ENCODE measurements around the gene ATP6V0B.

ATP6V0B gene

DNA sequence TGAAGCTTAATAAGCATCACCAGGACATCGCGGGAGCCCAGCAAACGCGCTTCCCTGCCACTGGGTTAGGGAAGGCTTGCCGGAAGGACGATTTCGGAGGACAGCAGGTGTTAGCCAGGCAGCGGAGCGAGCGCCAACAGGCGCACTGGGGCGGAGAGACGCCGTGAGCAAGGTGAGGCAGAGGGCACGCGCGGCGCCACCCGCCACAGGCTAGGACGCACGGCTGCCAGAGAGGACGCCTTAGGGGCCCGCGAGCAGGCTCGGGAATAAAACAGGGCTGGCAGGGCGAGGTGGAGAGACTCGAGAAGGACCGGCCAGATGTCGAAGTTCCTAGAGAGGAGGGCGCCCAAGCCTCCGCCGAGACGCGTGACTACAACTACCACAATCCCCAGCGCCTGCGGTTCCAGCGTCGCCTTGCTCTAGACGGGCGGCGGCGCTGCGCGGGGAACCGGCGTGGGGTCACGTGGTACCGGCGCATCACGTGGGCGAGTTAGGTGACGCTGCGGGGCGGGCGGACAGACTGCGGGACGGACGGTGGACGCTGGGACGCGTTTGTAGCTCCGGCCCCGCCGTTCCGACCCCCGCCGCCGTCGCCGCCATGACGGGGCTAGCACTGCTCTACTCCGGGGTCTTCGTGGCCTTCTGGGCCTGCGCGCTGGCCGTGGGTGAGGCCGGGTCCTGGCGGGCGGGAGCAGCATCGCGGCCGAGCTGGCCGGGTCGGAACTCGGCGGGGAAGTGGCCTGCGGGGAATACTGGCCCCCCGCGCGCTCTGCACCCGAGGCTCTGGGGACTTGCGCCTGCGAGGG, at the start of gene ATP6V0B:
TSS of gene ATP6V0B (plus strand) at position 518 of the 806 bp plus-strand sequence. CDS start at position 599, 81 bp downstream.
- no peaks in the 10 kb centered on the region for H3K9me3 ChIP-seq (ENCODE audit: control insufficient read depth in 1 of 2, low read length in 2 of 2)
- peak within 1 kb of the TSS; percentile 88 to 92 for H3K4me3 ChIP-seq (ENCODE audit: low read depth in 1 of 2, low read length in 2 of 2)
- peak within 1 kb of the TSS; percentile 82 for H3K27ac ChIP-seq (ENCODE audit: low read length)
- H3K27me3 ChIP-seq (ENCODE audit: low read depth, low read length): no peaks in the 10 kb centered on the region
- H3K4me1 ChIP-seq (ENCODE audit: control insufficient read depth in 1 of 2, insufficient read depth in 2 of 2, low read length in 2 of 2): peaks cover 6 to 52% of the 10 kb centered on the region in 2 donors
- peaks cover 17 to 25% of the 10 kb centered on the region in 2 donors for H3K36me3 ChIP-seq (ENCODE audit: control insufficient read depth in 1 of 2, insufficient read depth in 2 of 2, low read length in 2 of 2)

DNA sequence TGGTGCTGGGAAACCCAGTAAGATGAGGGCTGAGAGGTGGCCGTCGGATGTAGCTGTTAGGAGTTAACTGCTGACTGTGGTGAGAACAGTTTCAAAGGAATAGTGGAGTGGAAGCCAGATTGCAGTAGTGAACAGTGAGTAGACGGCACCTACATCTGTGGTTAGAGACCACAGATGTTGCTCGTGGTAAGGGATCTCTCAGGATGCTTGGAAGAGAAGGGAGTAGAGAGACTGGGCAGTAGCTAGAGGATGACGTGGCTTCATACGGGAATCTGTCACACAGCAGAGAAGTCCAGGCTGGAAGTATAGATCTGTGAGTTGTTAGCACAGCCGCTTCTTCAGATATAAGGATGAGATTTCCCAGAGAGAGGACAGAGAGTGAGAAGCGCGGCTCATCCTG, 48.9 kb upstream of the ATP6V0B start:
- Histone ChIP-seq H3K4me3 (ENCODE audit: low read depth in 1 of 2, low read length in 2 of 2) (no peak overlapping the region), H3K9me3 (ENCODE audit: control insufficient read depth in 1 of 2, low read length in 2 of 2) (no peaks in the 10 kb centered on the region), H3K27me3 (ENCODE audit: low read depth, low read length) (no peaks in the 10 kb centered on the region), H3K4me1 (ENCODE audit: control insufficient read depth in 1 of 2, insufficient read depth in 2 of 2, low read length in 2 of 2) (no peaks in the 10 kb centered on the region), H3K36me3 (ENCODE audit: control insufficient read depth in 1 of 2, insufficient read depth in 2 of 2, low read length in 2 of 2) (peaks cover 13 to 32% of the 10 kb centered on the region in 2 donors), H3K27ac (ENCODE audit: low read length) (no peak overlapping the region)

GRCh38 chr1:43930168-43930948, 44.4 kb upstream of the ATP6V0B start:
- H3K36me3 ChIP-seq (ENCODE audit: control insufficient read depth in 1 of 2, insufficient read depth in 2 of 2, low read length in 2 of 2): peaks cover 3 to 18% of the 10 kb centered on the region in 2 donors
- peaks cover 8% of the 10 kb centered on the region for H3K27me3 ChIP-seq (ENCODE audit: low read depth, low read length)
- H3K27ac ChIP-seq (ENCODE audit: low read length): no peak overlapping the region
- H3K4me1 ChIP-seq (ENCODE audit: control insufficient read depth in 1 of 2, insufficient read depth in 2 of 2, low read length in 2 of 2): peaks cover 4 to 25% of the 10 kb centered on the region in 2 donors
- H3K4me3 ChIP-seq (ENCODE audit: low read depth in 1 of 2, low read length in 2 of 2): no peak overlapping the region
- no peaks in the 10 kb centered on the region for H3K9me3 ChIP-seq (ENCODE audit: control insufficient read depth in 1 of 2, low read length in 2 of 2)

- Histone ChIP-seq H3K4me1 (ENCODE audit: control insufficient read depth in 1 of 2, insufficient read depth in 2 of 2, low read length in 2 of 2) (peaks cover 4 to 30% of the 10 kb centered on the region in 2 donors), H3K4me3 (ENCODE audit: low read depth in 1 of 2, low read length in 2 of 2) (no peak overlapping the region), H3K36me3 (ENCODE audit: control insufficient read depth in 1 of 2, insufficient read depth in 2 of 2, low read length in 2 of 2) (peaks cover 3 to 14% of the 10 kb centered on the region in 2 donors), H3K27me3 (ENCODE audit: low read depth, low read length) (peaks cover 8% of the 10 kb centered on the region), H3K27ac (ENCODE audit: low read length) (no peak overlapping the region), H3K9me3 (ENCODE audit: control insufficient read depth in 1 of 2, low read length in 2 of 2) (no peaks in the 10 kb centered on the region)
Measured at GRCh38 chr1:43930949-43931275, 43.8 kb upstream of the ATP6V0B start.

DNA sequence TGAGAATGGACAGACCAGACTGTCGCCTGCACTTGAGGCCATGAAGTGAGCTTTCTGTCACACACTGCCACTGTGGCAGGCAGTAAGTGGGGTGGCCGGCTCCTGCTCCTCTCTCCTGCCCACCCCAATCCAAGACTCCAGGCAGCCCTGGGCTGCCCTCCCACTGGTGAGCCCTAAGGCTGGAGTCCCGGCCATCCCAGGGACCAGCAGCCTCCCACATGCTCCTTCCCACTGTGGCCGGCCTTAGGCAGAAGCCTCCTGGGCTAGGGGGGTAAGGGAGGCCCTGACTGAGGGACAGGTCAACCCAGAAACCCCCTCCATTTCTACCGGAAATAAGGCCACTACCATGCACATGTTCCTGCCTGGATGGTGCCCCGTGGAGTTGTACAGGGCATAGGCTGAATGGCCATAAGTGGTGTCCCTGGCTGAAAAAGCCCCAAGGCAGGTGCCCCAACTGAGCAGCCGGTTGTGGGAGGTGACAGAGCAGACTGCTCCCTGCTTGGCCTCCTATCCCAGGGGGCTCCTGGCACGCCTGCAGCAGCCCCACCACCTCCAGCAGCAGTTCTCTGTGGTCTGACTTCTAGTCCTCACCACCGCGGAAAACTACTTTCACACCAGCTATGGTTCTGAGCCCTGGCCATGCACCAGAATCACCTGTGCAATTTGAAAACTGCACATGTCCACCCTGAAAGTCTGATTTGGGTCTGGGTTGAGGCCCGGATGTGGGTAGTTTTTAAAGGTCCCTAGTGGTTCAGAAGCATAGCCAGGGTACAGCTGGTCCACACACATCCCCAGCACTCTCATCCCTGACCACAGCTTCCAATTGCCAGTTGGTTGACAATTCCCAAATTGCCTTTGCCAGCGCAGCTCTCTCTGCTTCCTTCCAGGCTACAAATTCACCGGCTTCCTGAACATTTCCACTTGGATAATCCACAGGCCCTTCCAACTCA, 42.8 kb upstream of the ATP6V0B start:
- H3K27ac ChIP-seq (ENCODE audit: low read length): no peak overlapping the region
- H3K36me3 ChIP-seq (ENCODE audit: control insufficient read depth in 1 of 2, insufficient read depth in 2 of 2, low read length in 2 of 2): peaks cover 3 to 7% of the 10 kb centered on the region in 2 donors
- H3K4me1 ChIP-seq (ENCODE audit: control insufficient read depth in 1 of 2, insufficient read depth in 2 of 2, low read length in 2 of 2): peaks cover 4 to 39% of the 10 kb centered on the region in 2 donors
- no peaks in the 10 kb centered on the region for H3K9me3 ChIP-seq (ENCODE audit: control insufficient read depth in 1 of 2, low read length in 2 of 2)
- H3K4me3 ChIP-seq (ENCODE audit: low read depth in 1 of 2, low read length in 2 of 2): no peak overlapping the region
- H3K27me3 ChIP-seq (ENCODE audit: low read depth, low read length): peaks cover 8% of the 10 kb centered on the region

GRCh38 chr1:43932786-43933385, 41.9 kb upstream of the ATP6V0B start:
- peak overlapping the region; percentile 42 to 59 for H3K4me3 ChIP-seq (ENCODE audit: low read depth in 1 of 2, low read length in 2 of 2)

GRCh38 chr1:43933386-43934100, 41.2 kb upstream of the ATP6V0B start, which contains the start of gene ARTN:
Gene ARTN, plus strand, starts transcription at chr1:43933801. Its CDS starts 1,856 bp downstream, at chr1:43935657.
- peaks cover 8% of the 10 kb centered on the region for H3K27me3 ChIP-seq (ENCODE audit: low read depth, low read length)
- peak within 1 kb of the TSS; percentile 42 to 59 for H3K4me3 ChIP-seq (ENCODE audit: low read depth in 1 of 2, low read length in 2 of 2)
- no peak within 1 kb of the TSS for H3K27ac ChIP-seq (ENCODE audit: low read length)
- H3K4me1 ChIP-seq (ENCODE audit: control insufficient read depth in 1 of 2, insufficient read depth in 2 of 2, low read length in 2 of 2): peaks cover 4 to 39% of the 10 kb centered on the region in 2 donors
- no peaks in the 10 kb centered on the region for H3K9me3 ChIP-seq (ENCODE audit: control insufficient read depth in 1 of 2, low read length in 2 of 2)
- H3K36me3 ChIP-seq (ENCODE audit: control insufficient read depth in 1 of 2, insufficient read depth in 2 of 2, low read length in 2 of 2): peaks cover 3 to 7% of the 10 kb centered on the region in 2 donors

More at GRCh38 chr1:43932786-43933385, 41.9 kb upstream of the ATP6V0B start:
- H3K9me3 ChIP-seq (ENCODE audit: control insufficient read depth in 1 of 2, low read length in 2 of 2): no peaks in the 10 kb centered on the region
- H3K27ac ChIP-seq (ENCODE audit: low read length): no peak overlapping the region
- H3K27me3 ChIP-seq (ENCODE audit: low read depth, low read length): peaks cover 8% of the 10 kb centered on the region
- peaks cover 4 to 39% of the 10 kb centered on the region in 2 donors for H3K4me1 ChIP-seq (ENCODE audit: control insufficient read depth in 1 of 2, insufficient read depth in 2 of 2, low read length in 2 of 2)
- H3K36me3 ChIP-seq (ENCODE audit: control insufficient read depth in 1 of 2, insufficient read depth in 2 of 2, low read length in 2 of 2): peaks cover 3 to 7% of the 10 kb centered on the region in 2 donors

DNA sequence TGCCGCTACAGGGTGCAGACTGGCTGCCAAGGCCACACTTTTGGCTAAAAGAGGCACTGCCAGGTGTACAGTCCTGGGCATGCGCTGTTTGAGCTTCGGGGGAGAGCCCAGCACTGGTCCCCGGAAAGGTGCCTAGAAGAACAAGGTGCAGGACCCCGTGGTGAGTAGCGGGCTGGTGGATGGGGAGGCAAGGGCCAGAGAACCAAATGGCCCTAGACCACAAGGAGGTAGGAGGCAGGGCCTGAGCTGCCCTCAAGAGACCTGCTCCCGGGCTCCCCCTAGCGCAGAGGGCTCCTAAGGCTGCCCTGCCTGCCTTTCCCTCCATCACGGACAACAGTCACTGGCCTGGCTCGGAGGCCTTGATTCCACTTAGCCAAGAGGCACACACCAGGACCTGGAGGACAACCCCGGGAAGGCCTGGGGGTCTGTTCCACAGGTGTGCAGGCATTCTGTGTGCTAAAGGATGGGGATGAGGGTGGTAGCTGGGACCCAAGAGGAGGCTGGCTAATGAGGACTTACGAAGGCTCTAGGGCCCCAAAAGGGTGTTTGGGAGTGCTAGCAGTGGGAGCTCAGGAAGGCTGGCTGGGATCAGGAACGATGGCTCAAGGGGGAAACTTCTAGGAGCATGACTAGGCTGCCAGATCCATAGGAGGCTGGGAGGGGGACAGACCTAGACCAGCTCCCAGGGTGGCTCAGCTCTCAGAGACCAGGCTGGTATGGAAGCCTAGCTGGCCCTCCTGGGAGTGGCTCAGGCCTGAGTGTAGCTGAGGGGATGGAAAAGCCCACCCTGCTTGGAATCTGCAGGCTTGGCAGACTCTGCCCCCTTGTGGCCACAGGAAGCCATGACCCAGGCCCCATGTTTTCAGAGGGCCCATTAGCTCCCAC, 40.4 kb upstream of the ATP6V0B start:
- H3K4me1 ChIP-seq (ENCODE audit: control insufficient read depth in 1 of 2, insufficient read depth in 2 of 2, low read length in 2 of 2): peaks cover 4 to 39% of the 10 kb centered on the region in 2 donors

DNA sequence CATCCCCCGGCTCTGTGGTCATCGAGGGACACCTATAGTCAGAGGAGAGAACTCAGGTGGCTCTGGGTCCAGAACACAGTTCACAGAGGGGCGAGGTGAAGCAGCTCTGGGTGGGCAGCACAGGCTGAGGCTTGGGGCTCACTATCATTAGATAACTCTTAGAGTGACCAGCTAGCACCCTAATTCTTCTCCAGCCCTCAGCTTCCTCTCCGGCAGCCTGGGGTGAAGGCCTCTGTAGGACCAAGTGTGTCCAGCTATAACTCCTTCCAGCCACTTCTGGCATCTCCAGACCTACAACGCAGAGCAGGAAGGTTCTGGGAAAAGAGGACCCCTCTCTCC, 39.8 kb upstream of the ATP6V0B start:
- H3K4me1 ChIP-seq (ENCODE audit: control insufficient read depth in 1 of 2, insufficient read depth in 2 of 2, low read length in 2 of 2): peaks cover 4 to 39% of the 10 kb centered on the region in 2 donors
- H3K4me3 ChIP-seq (ENCODE audit: low read depth in 1 of 2, low read length in 2 of 2): no peak overlapping the region
- H3K9me3 ChIP-seq (ENCODE audit: control insufficient read depth in 1 of 2, low read length in 2 of 2): no peaks in the 10 kb centered on the region
- H3K36me3 ChIP-seq (ENCODE audit: control insufficient read depth in 1 of 2, insufficient read depth in 2 of 2, low read length in 2 of 2): peaks cover 1 to 4% of the 10 kb centered on the region in 2 donors
- no peak overlapping the region for H3K27ac ChIP-seq (ENCODE audit: low read length)
- H3K27me3 ChIP-seq (ENCODE audit: low read depth, low read length): peaks cover 8% of the 10 kb centered on the region

More for the DNA sequence above, 40.4 kb upstream of the ATP6V0B start:
- Histone ChIP-seq H3K27ac (ENCODE audit: low read length) (no peak overlapping the region), H3K36me3 (ENCODE audit: control insufficient read depth in 1 of 2, insufficient read depth in 2 of 2, low read length in 2 of 2) (peaks cover 3 to 7% of the 10 kb centered on the region in 2 donors), H3K27me3 (ENCODE audit: low read depth, low read length) (peaks cover 8% of the 10 kb centered on the region), H3K9me3 (ENCODE audit: control insufficient read depth in 1 of 2, low read length in 2 of 2) (no peaks in the 10 kb centered on the region), H3K4me3 (ENCODE audit: low read depth in 1 of 2, low read length in 2 of 2) (peak overlapping the region; percentile 23 to 59)

Measured in muscle layer of duodenum (tissue), 2 donors.